ENCODE data around the gene TLE3.
A peak's percentile ranks its signal among the peaks of the same experiment; 100 is the strongest.

Gene TLE3

GRCh38 chr15:70088455-70088854 is 9.3 kb downstream of the TLE3 start:
- H3K27me3 ChIP-seq = peaks cover 24 to 47% (median 41%) of the 10 kb centered on the region in 11 experiments
- H4K20me1 ChIP-seq = peaks cover 8 to 99% (median 18%) of the 10 kb centered on the region in 11 experiments; a peak in 14 of 22 replicates
- H3K9ac ChIP-seq = no peak overlapping the region
- H3K4me3 ChIP-seq = no peak overlapping the region
- peaks cover 0 to 87% (median 0%) of the 10 kb centered on the region in 11 experiments; a peak in 6 of 22 replicates for H3K36me3 ChIP-seq
- TF ChIP-seq Cebpa-rat (IDR thresholded peaks at IDR 0.05) = no peak
- H3K4me1 ChIP-seq = peaks cover 7 to 68% (median 20%) of the 10 kb centered on the region in 10 experiments; a peak in 19 of 20 replicates
- H3K27ac ChIP-seq = no peak overlapping the region
- no peaks in the 10 kb centered on the region for H3K9me3 ChIP-seq (replicated peaks in 1 of 11)
- peak overlapping the region in 2 of 11 experiments; percentile 79 to 82; a peak in 2 of 22 replicates for H3K4me2 ChIP-seq

- Histone ChIP-seq H3K4me3 (no peak overlapping the region), H3K27me3 (peaks cover 17 to 41% (median 35%) of the 10 kb centered on the region in 11 experiments), H3K27ac (no peak overlapping the region), H4K20me1 (peaks cover 1 to 98% (median 18%) of the 10 kb centered on the region in 11 experiments; a peak in 14 of 22 replicates), H3K9ac (no peak overlapping the region), H3K9me3 (replicated peaks in 1 of 11) (no peaks in the 10 kb centered on the region), H3K36me3 (peaks cover 0 to 86% (median 0%) of the 10 kb centered on the region in 11 experiments; a peak in 7 of 22 replicates), H3K4me1 (peaks cover 2 to 61% (median 14%) of the 10 kb centered on the region in 10 experiments; a peak in 19 of 20 replicates), H3K4me2 (peak overlapping the region in 3 of 11 experiments; percentile 64 to 82 (median 79); a peak in 6 of 22 replicates)
- TF ChIP-seq Cebpa-rat (IDR thresholded peaks at IDR 0.05) = peak in 6 of 11 experiments; percentile 19 to 59 (median 32); a peak in 3 of 22 replicates
Measured at GRCh38 chr15:70087708-70088352, 9.9 kb downstream of the TLE3 start.

GRCh38 chr15:70086636-70087035 is 11.1 kb downstream of the TLE3 start:
- Histone ChIP-seq H3K36me3 (peaks cover 0 to 86% (median 0%) of the 10 kb centered on the region in 11 experiments; a peak in 7 of 22 replicates), H3K27ac (no peak overlapping the region), H3K4me2 (peak overlapping the region in 3 of 11 experiments; percentile 64 to 82 (median 79); a peak in 6 of 22 replicates), H3K9me3 (replicated peaks in 1 of 11) (no peaks in the 10 kb centered on the region), H4K20me1 (peaks cover 0 to 98% (median 9%) of the 10 kb centered on the region in 11 experiments; a peak in 12 of 22 replicates), H3K27me3 (peaks cover 6 to 29% (median 23%) of the 10 kb centered on the region in 11 experiments; a peak in 19 of 22 replicates), H3K4me3 (no peak overlapping the region), H3K4me1 (peaks cover 0 to 49% (median 9%) of the 10 kb centered on the region in 10 experiments; a peak in 12 of 20 replicates), H3K9ac (no peak overlapping the region)
- TF ChIP-seq Cebpa-rat (IDR thresholded peaks at IDR 0.05) = no peak

GRCh38 chr15:70084461-70084860 is 13.3 kb downstream of the TLE3 start:
- Histone ChIP-seq H3K4me2 (peak overlapping the region in 3 of 11 experiments; percentile 17 to 27 (median 26); a peak in 5 of 22 replicates), H4K20me1 (peaks cover 0 to 98% (median 7%) of the 10 kb centered on the region in 11 experiments; a peak in 10 of 22 replicates), H3K9me3 (replicated peaks in 1 of 11) (no peaks in the 10 kb centered on the region), H3K4me1 (peaks cover 0 to 36% (median 9%) of the 10 kb centered on the region in 10 experiments; a peak in 12 of 20 replicates), H3K27me3 (peaks cover 0 to 14% (median 3%) of the 10 kb centered on the region in 11 experiments; a peak in 10 of 22 replicates), H3K36me3 (peaks cover 0 to 86% (median 0%) of the 10 kb centered on the region in 11 experiments; a peak in 7 of 22 replicates), H3K9ac (no peak overlapping the region), H3K27ac (no peak overlapping the region), H3K4me3 (no peak overlapping the region)
- no peak for TF ChIP-seq Cebpa-rat (IDR thresholded peaks at IDR 0.05)

- Histone ChIP-seq H3K36me3 (peaks cover 0 to 86% (median 0%) of the 10 kb centered on the region in 11 experiments; a peak in 7 of 22 replicates), H3K4me2 (peak overlapping the region in 4 of 11 experiments; percentile 14 to 27 (median 22); a peak in 8 of 22 replicates), H4K20me1 (peaks cover 0 to 98% (median 7%) of the 10 kb centered on the region in 11 experiments; a peak in 10 of 22 replicates), H3K27me3 (peaks cover 0 to 9% (median 0%) of the 10 kb centered on the region in 11 experiments; a peak in 5 of 22 replicates), H3K9ac (no peak overlapping the region), H3K4me1 (peaks cover 0 to 36% (median 9%) of the 10 kb centered on the region in 10 experiments; a peak in 12 of 20 replicates), H3K4me3 (no peak overlapping the region), H3K9me3 (replicated peaks in 1 of 11) (no peaks in the 10 kb centered on the region), H3K27ac (no peak overlapping the region)
- no peak for TF ChIP-seq Cebpa-rat (IDR thresholded peaks at IDR 0.05)
Measured at GRCh38 chr15:70083946-70084345, 13.8 kb downstream of the TLE3 start.

GRCh38 chr15:70083418-70083817 is 14.3 kb downstream of the TLE3 start:
- Histone ChIP-seq H3K9me3 (replicated peaks in 1 of 11) (no peaks in the 10 kb centered on the region), H3K4me2 (peak overlapping the region in 3 of 11 experiments; percentile 17 to 27 (median 26); a peak in 3 of 22 replicates), H4K20me1 (peaks cover 0 to 99% (median 8%) of the 10 kb centered on the region in 11 experiments; a peak in 10 of 22 replicates), H3K27ac (no peak overlapping the region), H3K27me3 (peaks cover 0 to 9% (median 0%) of the 10 kb centered on the region in 11 experiments; a peak in 5 of 22 replicates), H3K4me3 (no peak overlapping the region), H3K9ac (no peak overlapping the region), H3K4me1 (peaks cover 0 to 35% (median 9%) of the 10 kb centered on the region in 10 experiments; a peak in 12 of 20 replicates), H3K36me3 (peaks cover 0 to 89% (median 0%) of the 10 kb centered on the region in 11 experiments; a peak in 7 of 22 replicates)
- TF ChIP-seq Cebpa-rat (IDR thresholded peaks at IDR 0.05) = no peak

GRCh38 chr15:70082281-70082900 is 15.3 kb downstream of the TLE3 start:
- Histone ChIP-seq H3K9ac (no peak overlapping the region), H3K4me2 (no peak overlapping the region), H3K9me3 (replicated peaks in 1 of 11) (no peaks in the 10 kb centered on the region), H3K4me1 (peaks cover 0 to 25% (median 9%) of the 10 kb centered on the region in 10 experiments; a peak in 12 of 20 replicates), H3K27ac (no peak overlapping the region), H3K4me3 (no peak overlapping the region), H4K20me1 (peaks cover 0 to 99% (median 5%) of the 10 kb centered on the region in 11 experiments; a peak in 10 of 22 replicates), H3K36me3 (peaks cover 0 to 89% (median 0%) of the 10 kb centered on the region in 11 experiments; a peak in 7 of 22 replicates), H3K27me3 (peaks cover 0 to 9% (median 0%) of the 10 kb centered on the region in 11 experiments; a peak in 5 of 22 replicates)
- no peak for TF ChIP-seq Cebpa-rat (IDR thresholded peaks at IDR 0.05)

- Histone ChIP-seq H3K27ac (no peak overlapping the region), H3K4me3 (no peak overlapping the region), H3K4me1 (peaks cover 0 to 17% (median 9%) of the 10 kb centered on the region in 10 experiments; a peak in 12 of 20 replicates), H3K27me3 (peaks cover 0 to 12% (median 0%) of the 10 kb centered on the region in 11 experiments; a peak in 4 of 22 replicates), H3K36me3 (peaks cover 0 to 96% (median 0%) of the 10 kb centered on the region in 11 experiments; a peak in 7 of 22 replicates), H4K20me1 (peaks cover 0 to 99% (median 0%) of the 10 kb centered on the region in 11 experiments; a peak in 10 of 22 replicates), H3K9me3 (replicated peaks in 1 of 11) (no peaks in the 10 kb centered on the region), H3K9ac (no peak overlapping the region), H3K4me2 (no peak overlapping the region)
- TF ChIP-seq Cebpa-rat (IDR thresholded peaks at IDR 0.05) = no peak
Measured at GRCh38 chr15:70081612-70082011, 16.1 kb downstream of the TLE3 start.

Data from BLaER1 treated with 17β-estradiol and CSF1 and Interleukin-3, amounts not matched to agents 10 nM and 100 nM (cell line).